ENCODE measurements around the gene GALNT10. TPM values are rescaled to one million over a fixed set of nuclear protein-coding genes. Genes with fewer than 3 reads are reported as not detected.
A peak's percentile ranks its signal among the peaks of the same experiment; 100 is the strongest.

The GALNT10 gene
- total and polyA plus RNA-seq, 2 experiments from 2014 or later, result 3.2 to 12.9 TPM

- TF ChIP-seq ZNF462 (CRISPR knock-in tag; IDR thresholded peaks at IDR 0.05), result no peak
These were observed 199.6 kb downstream of the GALNT10 start (continued) for GRCh38 chr5:154390096-154390495.

GRCh38 chr5:154390746-154391359 lies 200.3 kb downstream of the GALNT10 start:
- DNase-seq (ENCODE audit: low spot score) (no peak), ATAC-seq (peak; percentile 17; the same call in 2 of the 3 replicates)
- Histone ChIP-seq H3K36me3 (ENCODE audit: insufficient read depth) (no peaks in the 10 kb centered on the region), H4K20me1 (replicated peaks; ENCODE audit: insufficient read depth) (no peaks in the 10 kb centered on the region), H3K4me3 (no peak overlapping the region), H3K27ac (ENCODE audit: low read depth) (no peak overlapping the region), H3K9me2 (ENCODE audit: insufficient read depth) (no peaks in the 10 kb centered on the region; the same call in 1 of the 2 replicates), H3F3A (replicated peaks; ENCODE audit: low read depth) (no peaks in the 10 kb centered on the region), H3K4me2 (no peak overlapping the region), H2AFZ (no peak overlapping the region), H3K79me2 (replicated peaks; ENCODE audit: insufficient read depth) (no peaks in the 10 kb centered on the region), H3K27me3 (ENCODE audit: insufficient read depth) (no peaks in the 10 kb centered on the region), H3K4me1 (ENCODE audit: insufficient read depth) (peaks cover 8% of the 10 kb centered on the region)
- H3K36me3 Mint-ChIP-seq (ENCODE audit: low read depth), result peaks cover 18% of the 10 kb centered on the region
- peaks cover 7% of the 10 kb centered on the region for H3K27me3 Mint-ChIP-seq (ENCODE audit: insufficient read depth, low read depth, poor library complexity)
- no peak overlapping the region for H3K4me3 Mint-ChIP-seq
- no peak overlapping the region for H3K27ac Mint-ChIP-seq
- H3K9me3 Mint-ChIP-seq, result peaks cover 5% of the 10 kb centered on the region; the same call in 1 of the 3 replicates
- H3K4me1 Mint-ChIP-seq, result peaks cover 25% of the 10 kb centered on the region
- TF ChIP-seq ZNF331 (CRISPR knock-in tag; IDR thresholded peaks at IDR 0.05; ENCODE audit: low read depth), result no peak
- no peak for TF ChIP-seq REST (IDR thresholded peaks at IDR 0.05; ENCODE audit: unreplicated experiment)
- TF ChIP-seq ZNF462 (CRISPR knock-in tag; IDR thresholded peaks at IDR 0.05), result no peak

Measured in GM23338 (cell line).